HG02970 (cell line): ENCODE data around the gene ADK.
"Not testable (repeated sequence)": the region's sequence is repeated elsewhere in the genome, so short reads cannot be mapped to it uniquely, and the experiment has no call there.

Experiments
- ATAC-seq: cut with Tn5 transposase; IDR thresholded peaks from one replicate; pipeline ENCODE4 v1.9.1; 2021; ENCODE audit warnings: mild to moderate bottlenecking, moderate library complexity, moderate number of reproducible peaks; ENCODE audit not compliant: unreplicated experiment, low FRiP score

The ADK gene

GRCh38 chr10:74335501-74335900 lies 184.5 kb downstream of the ADK start:
- ATAC-seq, result no peak

- no peak for ATAC-seq
These were observed 186.5 kb downstream of the ADK start for GRCh38 chr10:74337330-74338016.

GRCh38 chr10:74342991-74343390 lies 192.0 kb downstream of the ADK start:
- ATAC-seq, result no peak

- no peak for ATAC-seq
These were observed 192.8 kb downstream of the ADK start for GRCh38 chr10:74343804-74344203.

GRCh38 chr10:74344306-74344705 lies 193.3 kb downstream of the ADK start:
- ATAC-seq, result no peak

GRCh38 chr10:74347522-74347921 lies 196.5 kb downstream of the ADK start:
- ATAC-seq, result no peak

GRCh38 chr10:74353021-74353420 lies 202.0 kb downstream of the ADK start:
- not testable (repeated sequence) for ATAC-seq

- no peak for ATAC-seq
These were observed 210.7 kb downstream of the ADK start for GRCh38 chr10:74361678-74362077.

GRCh38 chr10:74363727-74364126 lies 212.7 kb downstream of the ADK start:
- no peak for ATAC-seq

GRCh38 chr10:74365109-74365508 lies 214.1 kb downstream of the ADK start:
- no peak for ATAC-seq

GRCh38 chr10:74371696-74372095 lies 220.7 kb downstream of the ADK start:
- no peak for ATAC-seq

GRCh38 chr10:74373059-74373458 lies 222.0 kb downstream of the ADK start:
- ATAC-seq, result no peak

- no peak for ATAC-seq
These were observed 226.5 kb downstream of the ADK start for GRCh38 chr10:74377476-74377875.

- no peak for ATAC-seq
These were observed 228.5 kb downstream of the ADK start for GRCh38 chr10:74379474-74379873.

- ATAC-seq, result no peak
These were observed 229.8 kb downstream of the ADK start for GRCh38 chr10:74380795-74381194.

- no peak for ATAC-seq
These were observed 230.4 kb downstream of the ADK start for GRCh38 chr10:74381291-74381853.

- ATAC-seq, result no peak
These were observed 231.6 kb downstream of the ADK start for GRCh38 chr10:74382663-74383062.

GRCh38 chr10:74383642-74384041 lies 232.6 kb downstream of the ADK start:
- no peak for ATAC-seq

- ATAC-seq, result no peak
These were observed 233.7 kb downstream of the ADK start for GRCh38 chr10:74384615-74385183.

- no peak for ATAC-seq
These were observed 237.8 kb downstream of the ADK start for GRCh38 chr10:74388801-74389200.

- no peak for ATAC-seq
These were observed 240.8 kb downstream of the ADK start for GRCh38 chr10:74391786-74392185.

GRCh38 chr10:74394416-74394969 lies 243.5 kb downstream of the ADK start:
- ATAC-seq, result no peak
